ELF-1 (cell line): Measurements from ENCODE around the gene SLC37A1.

Experiments used
- DNase-seq: peaks from one replicate; pipeline ENCODE4 v3.0.0-alpha.2; 2016; ENCODE audit warnings: low read depth, low spot score

Gene SLC37A1

GRCh38 chr21:42526379-42526727, 12.7 kb downstream of the SLC37A1 start:
- DNase-seq = no peak

- no peak for DNase-seq
These were observed 13.5 kb downstream of the SLC37A1 start for GRCh38 chr21:42527127-42527488.

- DNase-seq = no peak
These were observed 14.0 kb downstream of the SLC37A1 start for GRCh38 chr21:42527489-42528158.

- DNase-seq = no peak
These were observed 16.5 kb downstream of the SLC37A1 start for GRCh38 chr21:42530167-42530518.

GRCh38 chr21:42531771-42532170, 18.1 kb downstream of the SLC37A1 start:
- DNase-seq = no peak

GRCh38 chr21:42532466-42533181, 19.0 kb downstream of the SLC37A1 start:
- DNase-seq = no peak

GRCh38 chr21:42533306-42533962, 19.8 kb downstream of the SLC37A1 start:
- no peak for DNase-seq

- no peak for DNase-seq
These were observed 20.3 kb downstream of the SLC37A1 start for GRCh38 chr21:42533963-42534355.

GRCh38 chr21:42534421-42535378, 21.0 kb downstream of the SLC37A1 start:
- DNase-seq = no peak

- no peak for DNase-seq
These were observed 22.0 kb downstream of the SLC37A1 start for GRCh38 chr21:42535602-42536171.

- DNase-seq = no peak
These were observed 22.9 kb downstream of the SLC37A1 start for GRCh38 chr21:42536601-42537000.

GRCh38 chr21:42537106-42537742, 23.6 kb downstream of the SLC37A1 start:
- DNase-seq = no peak

- no peak for DNase-seq
These were observed 25.0 kb downstream of the SLC37A1 start for GRCh38 chr21:42538479-42539275.

- DNase-seq = no peak
These were observed 25.7 kb downstream of the SLC37A1 start for GRCh38 chr21:42539342-42539741.

- peak; percentile 44 for DNase-seq
These were observed 26.3 kb downstream of the SLC37A1 start for GRCh38 chr21:42539931-42540343.

- no peak for DNase-seq
These were observed 26.7 kb downstream of the SLC37A1 start for GRCh38 chr21:42540396-42540795.

GRCh38 chr21:42541174-42541573, 27.5 kb downstream of the SLC37A1 start:
- DNase-seq = no peak

GRCh38 chr21:42541618-42542017, 28.0 kb downstream of the SLC37A1 start:
- DNase-seq = no peak

- no peak for DNase-seq
These were observed 28.5 kb downstream of the SLC37A1 start for GRCh38 chr21:42542196-42542595.

GRCh38 chr21:42542596-42542995, 28.9 kb downstream of the SLC37A1 start:
- DNase-seq = no peak
